ENCODE data around the gene CDKN2A.

The CDKN2A gene

DNA sequence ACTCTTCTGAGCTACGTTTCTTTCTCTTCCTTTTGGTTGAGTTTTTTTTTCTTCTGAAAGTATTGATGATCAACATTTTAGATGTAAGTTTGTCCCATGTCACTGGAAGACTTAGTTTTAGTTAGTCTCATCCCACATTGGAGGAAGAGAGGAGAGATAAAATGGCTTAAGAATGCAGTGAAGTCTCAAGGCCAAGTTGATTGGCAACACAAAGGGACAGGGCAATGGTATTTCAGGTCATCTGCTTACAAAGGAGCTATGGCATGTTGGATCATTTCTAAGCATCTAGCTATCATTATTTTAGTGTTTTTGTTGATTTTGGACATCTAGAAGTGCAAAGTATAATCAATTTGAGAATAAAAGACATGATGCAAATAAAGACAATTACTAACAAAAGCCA, 58.6 kb downstream of the CDKN2A start:
- no peak overlapping the region for H3K27ac ChIP-seq (ENCODE audit: low read depth, low read length)
- no peaks in the 10 kb centered on the region for H3K36me3 ChIP-seq (ENCODE audit: control insufficient read depth, insufficient read depth, low read length)
- H3K4me2 ChIP-seq (ENCODE audit: low read length): no peak overlapping the region
- H3K9ac ChIP-seq (ENCODE audit: low read length): no peak overlapping the region
- no peak overlapping the region for H4K8ac ChIP-seq (ENCODE audit: low read depth, low read length)
- H2BK5ac ChIP-seq (ENCODE audit: low read length): no peak overlapping the region
- H4K5ac ChIP-seq (ENCODE audit: low read length): no peak overlapping the region
- no CpG with 5 or more reads among the region's 1 CpG for WGBS (ENCODE audit: extremely low coverage, insufficient coverage, low lambda C conversion rate)
- no peak overlapping the region for H2BK15ac ChIP-seq (replicated peaks; ENCODE audit: low read depth)
- no peak overlapping the region for H3K18ac ChIP-seq (ENCODE audit: low read length)
- no peak overlapping the region for H3K23ac ChIP-seq (ENCODE audit: low read length)
- peak; percentile 48 for DNase-seq
- H3K27me3 ChIP-seq (ENCODE audit: insufficient read depth, low read length, poor library complexity): no peaks in the 10 kb centered on the region
- no peaks in the 10 kb centered on the region for H3K79me2 ChIP-seq (ENCODE audit: control insufficient read depth, insufficient read depth, low read length)
- no peak overlapping the region for H3K56ac ChIP-seq (ENCODE audit: low read length)
- H2BK120ac ChIP-seq (ENCODE audit: low read depth, low read length): no peak overlapping the region
- H3K79me1 ChIP-seq (ENCODE audit: low read length): no peaks in the 10 kb centered on the region
- H3K4ac ChIP-seq (ENCODE audit: low read depth, low read length): no peak overlapping the region
- no peak overlapping the region for H3K4me3 ChIP-seq (ENCODE audit: low read length)
- no peak overlapping the region for H2AK5ac ChIP-seq (ENCODE audit: low read length)
- H3K4me1 ChIP-seq (ENCODE audit: control insufficient read depth, low read depth, low read length): peaks cover 2% of the 10 kb centered on the region

GRCh38 chr9:21933865-21934264, 60.3 kb downstream of the CDKN2A start:
- H3K4me3 ChIP-seq (ENCODE audit: low read length): no peak overlapping the region
- no peak overlapping the region for H3K4me2 ChIP-seq (ENCODE audit: low read length)
- no peaks in the 10 kb centered on the region for H3K79me1 ChIP-seq (ENCODE audit: low read length)
- H2AK5ac ChIP-seq (ENCODE audit: low read length): no peak overlapping the region
- no peak overlapping the region for H3K18ac ChIP-seq (ENCODE audit: low read length)
- no peaks in the 10 kb centered on the region for H3K79me2 ChIP-seq (ENCODE audit: control insufficient read depth, insufficient read depth, low read length)
- H4K8ac ChIP-seq (ENCODE audit: low read depth, low read length): no peak overlapping the region
- H4K5ac ChIP-seq (ENCODE audit: low read length): no peak overlapping the region
- no peak overlapping the region for H3K23ac ChIP-seq (ENCODE audit: low read length)
- H3K9ac ChIP-seq (ENCODE audit: low read length): no peak overlapping the region
- no peak overlapping the region for H2BK120ac ChIP-seq (ENCODE audit: low read depth, low read length)
- H3K56ac ChIP-seq (ENCODE audit: low read length): no peak overlapping the region
- no peak overlapping the region for H3K4ac ChIP-seq (ENCODE audit: low read depth, low read length)
- H3K27ac ChIP-seq (ENCODE audit: low read depth, low read length): no peak overlapping the region
- H2BK15ac ChIP-seq (replicated peaks; ENCODE audit: low read depth): no peak overlapping the region
- no peaks in the 10 kb centered on the region for H3K36me3 ChIP-seq (ENCODE audit: control insufficient read depth, insufficient read depth, low read length)
- no peaks in the 10 kb centered on the region for H3K27me3 ChIP-seq (ENCODE audit: insufficient read depth, low read length, poor library complexity)
- WGBS (ENCODE audit: extremely low coverage, insufficient coverage, low lambda C conversion rate): no CpG with 5 or more reads among the region's 2 CpGs
- H2BK5ac ChIP-seq (ENCODE audit: low read length): no peak overlapping the region
- peaks cover 2% of the 10 kb centered on the region for H3K4me1 ChIP-seq (ENCODE audit: control insufficient read depth, low read depth, low read length)
- no peak for DNase-seq

- H3K23ac ChIP-seq (ENCODE audit: low read length): no peak overlapping the region
- no peak overlapping the region for H4K8ac ChIP-seq (ENCODE audit: low read depth, low read length)
- no peaks in the 10 kb centered on the region for H3K36me3 ChIP-seq (ENCODE audit: control insufficient read depth, insufficient read depth, low read length)
- no peaks in the 10 kb centered on the region for H3K27me3 ChIP-seq (ENCODE audit: insufficient read depth, low read length, poor library complexity)
- H3K27ac ChIP-seq (ENCODE audit: low read depth, low read length): no peak overlapping the region
- no peak overlapping the region for H3K9ac ChIP-seq (ENCODE audit: low read length)
- no peak overlapping the region for H2BK15ac ChIP-seq (replicated peaks; ENCODE audit: low read depth)
- H2BK5ac ChIP-seq (ENCODE audit: low read length): no peak overlapping the region
- H4K5ac ChIP-seq (ENCODE audit: low read length): no peak overlapping the region
- no peak overlapping the region for H3K4me3 ChIP-seq (ENCODE audit: low read length)
- peak; percentile 66 for DNase-seq
- no peak overlapping the region for H2AK5ac ChIP-seq (ENCODE audit: low read length)
- no peak overlapping the region for H2BK120ac ChIP-seq (ENCODE audit: low read depth, low read length)
- no peaks in the 10 kb centered on the region for H3K79me1 ChIP-seq (ENCODE audit: low read length)
- peaks cover 2% of the 10 kb centered on the region for H3K4me1 ChIP-seq (ENCODE audit: control insufficient read depth, low read depth, low read length)
- no peaks in the 10 kb centered on the region for H3K79me2 ChIP-seq (ENCODE audit: control insufficient read depth, insufficient read depth, low read length)
- H3K18ac ChIP-seq (ENCODE audit: low read length): no peak overlapping the region
- no peak overlapping the region for H3K56ac ChIP-seq (ENCODE audit: low read length)
- H3K4me2 ChIP-seq (ENCODE audit: low read length): no peak overlapping the region
- H3K4ac ChIP-seq (ENCODE audit: low read depth, low read length): no peak overlapping the region
Measured at GRCh38 chr9:21933281-21933680, 60.9 kb downstream of the CDKN2A start.

GRCh38 chr9:21931428-21931827, 62.8 kb downstream of the CDKN2A start:
- H2BK5ac ChIP-seq (ENCODE audit: low read length): no peak overlapping the region

GRCh38 chr9:21927752-21928151, 66.4 kb downstream of the CDKN2A start:
- Histone ChIP-seq H3K4ac (ENCODE audit: low read depth, low read length) (no peak overlapping the region), H3K36me3 (ENCODE audit: control insufficient read depth, insufficient read depth, low read length) (no peaks in the 10 kb centered on the region), H3K56ac (ENCODE audit: low read length) (no peak overlapping the region), H2BK15ac (replicated peaks; ENCODE audit: low read depth) (no peak overlapping the region), H3K4me3 (ENCODE audit: low read length) (no peak overlapping the region), H3K79me1 (ENCODE audit: low read length) (no peaks in the 10 kb centered on the region), H3K27ac (ENCODE audit: low read depth, low read length) (no peak overlapping the region), H3K9ac (ENCODE audit: low read length) (no peak overlapping the region), H3K27me3 (ENCODE audit: insufficient read depth, low read length, poor library complexity) (no peaks in the 10 kb centered on the region), H2AK5ac (ENCODE audit: low read length) (no peak overlapping the region), H2BK5ac (ENCODE audit: low read length) (no peak overlapping the region), H2BK120ac (ENCODE audit: low read depth, low read length) (no peak overlapping the region), H3K79me2 (ENCODE audit: control insufficient read depth, insufficient read depth, low read length) (no peaks in the 10 kb centered on the region), H3K23ac (ENCODE audit: low read length) (no peak overlapping the region), H4K5ac (ENCODE audit: low read length) (no peak overlapping the region), H4K8ac (ENCODE audit: low read depth, low read length) (no peak overlapping the region), H3K4me1 (ENCODE audit: control insufficient read depth, low read depth, low read length) (no peaks in the 10 kb centered on the region), H3K4me2 (ENCODE audit: low read length) (no peak overlapping the region), H3K18ac (ENCODE audit: low read length) (no peak overlapping the region)
- no peak for DNase-seq

More at GRCh38 chr9:21931428-21931827, 62.8 kb downstream of the CDKN2A start:
- H3K9ac ChIP-seq (ENCODE audit: low read length): no peak overlapping the region
- H3K4ac ChIP-seq (ENCODE audit: low read depth, low read length): no peak overlapping the region
- H4K8ac ChIP-seq (ENCODE audit: low read depth, low read length): no peak overlapping the region
- no peak overlapping the region for H3K23ac ChIP-seq (ENCODE audit: low read length)
- H3K56ac ChIP-seq (ENCODE audit: low read length): no peak overlapping the region
- H3K4me2 ChIP-seq (ENCODE audit: low read length): no peak overlapping the region
- no CpG with 5 or more reads among the region's 1 CpG for WGBS (ENCODE audit: extremely low coverage, insufficient coverage, low lambda C conversion rate)
- H3K27me3 ChIP-seq (ENCODE audit: insufficient read depth, low read length, poor library complexity): no peaks in the 10 kb centered on the region
- no peak for DNase-seq
- H3K36me3 ChIP-seq (ENCODE audit: control insufficient read depth, insufficient read depth, low read length): no peaks in the 10 kb centered on the region
- H3K27ac ChIP-seq (ENCODE audit: low read depth, low read length): no peak overlapping the region
- no peak overlapping the region for H4K5ac ChIP-seq (ENCODE audit: low read length)
- H3K4me3 ChIP-seq (ENCODE audit: low read length): no peak overlapping the region
- H3K4me1 ChIP-seq (ENCODE audit: control insufficient read depth, low read depth, low read length): peaks cover 2% of the 10 kb centered on the region
- no peak overlapping the region for H2AK5ac ChIP-seq (ENCODE audit: low read length)
- no peaks in the 10 kb centered on the region for H3K79me2 ChIP-seq (ENCODE audit: control insufficient read depth, insufficient read depth, low read length)
- H2BK15ac ChIP-seq (replicated peaks; ENCODE audit: low read depth): no peak overlapping the region
- H3K79me1 ChIP-seq (ENCODE audit: low read length): no peaks in the 10 kb centered on the region
- no peak overlapping the region for H2BK120ac ChIP-seq (ENCODE audit: low read depth, low read length)
- no peak overlapping the region for H3K18ac ChIP-seq (ENCODE audit: low read length)

DNA sequence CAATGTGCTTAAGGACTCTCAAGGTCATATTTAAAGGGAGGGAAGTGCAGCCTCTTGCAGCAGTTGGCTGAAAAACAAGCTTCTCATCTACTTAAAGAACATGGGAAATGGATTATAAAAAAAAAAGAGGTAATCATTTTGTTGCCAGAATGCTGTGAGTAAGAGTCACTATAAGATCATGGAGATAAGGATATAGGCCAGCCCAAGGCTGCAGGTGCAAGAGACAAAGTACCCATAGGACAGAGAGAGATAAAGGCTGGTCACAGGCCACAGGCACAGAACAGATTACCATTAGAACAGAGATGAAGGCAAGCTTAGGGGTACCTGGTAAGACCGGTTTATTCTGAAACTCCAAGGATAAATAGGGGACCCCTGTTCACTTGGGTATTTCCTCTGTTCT, 70.5 kb downstream of the CDKN2A start:
- H3K9ac ChIP-seq (ENCODE audit: low read length): no peak overlapping the region
- no peak overlapping the region for H2BK120ac ChIP-seq (ENCODE audit: low read depth, low read length)
- H2AK5ac ChIP-seq (ENCODE audit: low read length): no peak overlapping the region
- H3K27ac ChIP-seq (ENCODE audit: low read depth, low read length): no peak overlapping the region
- no CpG with 5 or more reads among the region's 1 CpG for WGBS (ENCODE audit: extremely low coverage, insufficient coverage, low lambda C conversion rate)
- H3K4me3 ChIP-seq (ENCODE audit: low read length): no peak overlapping the region
- H4K8ac ChIP-seq (ENCODE audit: low read depth, low read length): no peak overlapping the region
- no peak overlapping the region for H2BK5ac ChIP-seq (ENCODE audit: low read length)
- no peak overlapping the region for H3K4me2 ChIP-seq (ENCODE audit: low read length)
- no peaks in the 10 kb centered on the region for H3K27me3 ChIP-seq (ENCODE audit: insufficient read depth, low read length, poor library complexity)
- no peaks in the 10 kb centered on the region for H3K4me1 ChIP-seq (ENCODE audit: control insufficient read depth, low read depth, low read length)
- H3K4ac ChIP-seq (ENCODE audit: low read depth, low read length): no peak overlapping the region
- no peak overlapping the region for H3K56ac ChIP-seq (ENCODE audit: low read length)
- no peak overlapping the region for H2BK15ac ChIP-seq (replicated peaks; ENCODE audit: low read depth)
- H3K23ac ChIP-seq (ENCODE audit: low read length): no peak overlapping the region
- no peaks in the 10 kb centered on the region for H3K79me1 ChIP-seq (ENCODE audit: low read length)
- no peak for DNase-seq
- H3K79me2 ChIP-seq (ENCODE audit: control insufficient read depth, insufficient read depth, low read length): no peaks in the 10 kb centered on the region
- no peak overlapping the region for H3K18ac ChIP-seq (ENCODE audit: low read length)
- no peaks in the 10 kb centered on the region for H3K36me3 ChIP-seq (ENCODE audit: control insufficient read depth, insufficient read depth, low read length)
- H4K5ac ChIP-seq (ENCODE audit: low read length): no peak overlapping the region
